NCI-H2107 treated with DMSO at 0.1 percent for 48 hours (cell line): Measurements from ENCODE around the gene RRM1.
"Not testable (repeated sequence)": the region's sequence is repeated elsewhere in the genome, so short reads cannot be mapped to it uniquely, and the experiment has no call there.

ENCODE experiments used
- DNase-seq: peaks from one replicate; lab custom pipeline; 2025; ENCODE audit not compliant: unreplicated experiment; lab: John Stamatoyannopoulos, UW

RRM1 gene

GRCh38 chr11:4094348-4095291 lies at the start of gene RRM1:
Gene RRM1, plus strand, starts transcription at chr11:4094799. Its CDS starts 214 bp downstream, at chr11:4095013.
- DNase-seq = peak; percentile 92

DNA sequence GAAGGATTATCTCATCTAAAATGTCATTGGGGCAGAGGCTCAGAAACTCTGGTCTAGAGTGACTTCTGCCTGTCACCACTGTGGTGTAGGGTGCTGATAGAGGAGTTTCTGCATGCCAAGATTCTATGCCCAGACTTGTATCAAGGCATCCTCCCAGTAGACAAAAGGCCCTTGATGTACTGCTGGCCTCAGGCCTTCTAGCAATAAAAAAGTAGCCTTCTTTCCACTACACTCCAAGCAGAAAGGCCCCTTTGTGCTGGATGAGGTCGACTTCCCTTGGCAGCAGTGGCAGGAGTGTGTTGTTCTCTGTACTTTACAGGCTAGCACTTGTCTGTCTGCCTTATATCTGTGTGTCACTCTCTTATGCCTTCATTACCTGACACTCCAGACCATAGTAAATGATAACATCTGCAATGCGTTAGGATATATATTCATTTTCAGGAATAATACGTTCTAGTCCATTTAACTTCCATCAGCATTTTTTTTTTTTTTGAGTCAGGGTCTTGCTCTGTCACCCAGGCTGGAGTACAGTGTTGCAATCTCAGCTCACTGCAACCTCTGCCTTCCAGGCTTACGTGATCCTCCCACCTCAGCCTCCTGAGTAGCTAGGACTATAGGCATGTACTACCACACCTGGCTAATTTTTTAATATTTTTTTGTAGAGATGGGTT lies 49.5 kb upstream of the RRM1 start:
- no peak for DNase-seq

GRCh38 chr11:4048340-4048739 lies 46.3 kb upstream of the RRM1 start:
- no peak for DNase-seq

GRCh38 chr11:4049006-4049405 lies 45.6 kb upstream of the RRM1 start:
- no peak for DNase-seq

DNA sequence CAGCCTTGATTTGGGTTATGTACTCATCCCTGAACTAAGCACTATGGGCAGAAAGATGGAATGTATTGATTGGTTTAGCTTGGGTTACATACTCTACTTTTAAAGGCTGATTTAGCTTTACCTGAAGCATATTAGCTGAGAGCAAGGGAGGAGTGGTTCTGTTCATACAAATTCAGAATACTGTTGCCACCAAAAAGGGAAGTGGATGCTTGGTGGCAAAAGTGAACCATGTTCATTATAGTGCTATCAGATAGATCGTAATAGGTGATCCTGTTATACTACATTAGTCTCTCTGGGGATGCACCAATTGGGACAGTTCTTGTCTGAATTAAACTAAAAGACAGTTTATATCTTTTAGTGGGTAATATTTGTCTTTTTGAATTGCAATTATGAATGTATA lies 44.5 kb upstream of the RRM1 start:
- no peak for DNase-seq

GRCh38 chr11:4053200-4053599 lies 41.4 kb upstream of the RRM1 start:
- DNase-seq = not testable (repeated sequence)

DNA sequence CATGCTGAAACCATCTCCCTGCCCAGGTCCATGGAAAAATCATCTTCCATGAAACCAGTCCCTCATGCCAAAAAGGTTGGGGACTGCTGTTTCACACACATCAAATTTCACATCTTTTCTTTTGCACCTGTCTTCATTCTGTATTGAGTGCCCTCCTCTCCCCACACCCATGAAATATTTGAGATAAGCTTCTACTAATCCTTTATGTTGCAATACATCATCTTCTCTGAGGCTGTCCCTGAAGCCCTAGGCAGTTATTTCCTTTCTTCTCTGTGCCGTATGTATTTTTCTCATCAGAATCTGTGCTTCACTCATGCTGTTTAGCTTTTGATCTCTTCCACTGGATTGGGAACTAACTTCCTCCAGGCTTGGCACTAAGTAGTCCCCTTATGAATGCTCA lies 40.0 kb upstream of the RRM1 start:
- DNase-seq = no peak

- DNase-seq = no peak
Observed at GRCh38 chr11:4059424-4059823, 35.2 kb upstream of the RRM1 start.

GRCh38 chr11:4060182-4060923 lies 34.2 kb upstream of the RRM1 start:
- DNase-seq = no peak

- DNase-seq = no peak
Observed at GRCh38 chr11:4061700-4062099, 32.9 kb upstream of the RRM1 start.

GRCh38 chr11:4063348-4063747 lies 31.3 kb upstream of the RRM1 start:
- no peak for DNase-seq

DNA sequence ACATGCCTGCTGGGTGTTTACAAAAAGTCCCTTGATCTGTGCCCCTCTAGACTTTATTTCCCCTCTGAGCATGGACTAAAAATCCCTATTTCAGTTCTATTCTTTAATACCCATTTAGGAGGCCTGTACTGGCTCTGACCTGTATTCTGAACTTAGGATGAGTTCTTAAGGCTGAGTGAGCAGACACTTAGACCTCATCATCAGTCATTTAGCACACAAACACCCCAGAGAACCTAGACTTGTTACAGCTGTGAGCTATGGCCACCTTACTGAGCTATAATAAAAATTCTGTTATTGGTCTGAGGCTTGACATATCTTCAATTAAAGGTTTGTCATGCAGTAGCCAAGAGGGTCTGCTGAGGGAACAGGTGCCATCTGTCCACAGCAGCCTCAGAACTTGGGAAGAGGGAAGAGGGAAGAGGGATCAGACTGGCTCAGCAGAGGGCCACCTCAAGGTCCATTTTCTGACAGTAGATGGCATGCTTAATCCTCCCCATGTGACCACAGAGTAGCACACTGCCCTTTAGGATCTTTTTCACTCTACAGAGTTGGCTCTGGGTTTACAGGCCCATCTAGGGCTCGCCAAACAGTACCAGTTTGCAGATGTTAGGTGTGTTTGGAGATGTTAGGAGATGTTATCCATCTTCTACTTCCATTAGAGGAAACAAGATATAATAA lies 30.2 kb upstream of the RRM1 start:
- no peak for DNase-seq

- DNase-seq = no peak
Observed at GRCh38 chr11:4065086-4065485, 29.5 kb upstream of the RRM1 start.

- no peak for DNase-seq
Observed at GRCh38 chr11:4065601-4066377, 28.8 kb upstream of the RRM1 start.

DNA sequence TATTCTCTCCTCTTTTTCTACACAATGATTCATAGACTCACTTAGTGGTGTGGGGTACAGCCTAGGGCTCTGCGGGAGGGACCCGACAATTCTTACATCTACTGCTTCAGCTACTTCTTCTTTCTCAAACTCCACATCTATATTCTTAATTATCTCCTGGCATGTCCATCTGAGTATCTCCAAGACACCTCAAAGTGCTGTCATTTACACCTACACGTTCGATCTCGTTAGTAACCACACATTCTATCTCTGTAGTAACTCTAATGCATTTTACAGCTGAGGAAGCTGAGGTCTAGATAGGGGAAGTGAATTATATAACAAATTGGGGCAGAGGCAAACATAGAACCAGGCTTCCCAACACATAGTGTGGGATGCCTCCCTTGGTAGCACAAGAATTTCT lies 27.7 kb upstream of the RRM1 start:
- no peak for DNase-seq

- peak; percentile 55 for DNase-seq
Observed at GRCh38 chr11:4068962-4069361, 25.6 kb upstream of the RRM1 start.

- no peak for DNase-seq
Observed at GRCh38 chr11:4071325-4071724, 23.3 kb upstream of the RRM1 start.

- DNase-seq = no peak
Observed at GRCh38 chr11:4071914-4072313, 22.7 kb upstream of the RRM1 start.

DNA sequence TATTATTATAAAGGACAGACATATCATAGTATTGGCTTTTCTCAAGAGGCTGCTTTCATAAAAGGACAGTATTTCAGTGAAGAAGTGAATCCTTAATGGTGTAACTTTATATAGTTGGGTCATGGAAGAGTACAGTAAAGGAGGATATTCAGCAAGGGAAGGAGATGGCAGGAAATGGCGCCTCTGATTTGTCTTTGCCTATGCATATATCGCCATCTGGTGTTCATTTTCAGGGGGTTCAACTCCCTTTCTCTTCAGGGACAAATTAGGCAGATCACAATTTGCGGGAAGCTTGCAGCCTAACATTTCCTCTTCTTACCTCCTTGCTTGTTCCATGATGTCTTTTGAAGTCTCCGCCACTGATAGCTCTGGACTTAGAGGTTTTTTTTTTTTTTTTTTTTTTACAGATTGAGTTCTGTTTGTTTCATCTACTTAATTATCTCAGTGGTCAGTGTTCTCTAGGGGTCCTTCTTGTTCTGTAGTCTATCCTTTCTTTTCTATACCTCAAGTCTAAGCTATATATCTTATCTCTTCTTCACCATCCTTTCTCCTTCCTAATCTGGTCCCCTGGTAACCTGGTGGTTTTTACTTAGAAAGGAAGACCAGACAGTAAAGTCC lies 21.8 kb upstream of the RRM1 start:
- DNase-seq = peak; percentile 86

GRCh38 chr11:4074266-4074665 lies 20.3 kb upstream of the RRM1 start:
- DNase-seq = no peak
